HepG2 (cell line): ENCODE results near the gene CIDEA.

Experiments used
- AHR ChIP-seq: IDR thresholded peaks from 2 replicates; pipeline ENCODE4 v1.6.1; 2018; ENCODE audit warnings: missing genetic modification reagents, missing compliant biosample characterization
- FOXP1 ChIP-seq, 2 experiments: fragments of 450-650 bp in 1 of 2; IDR thresholded peaks; 2 replicates each; pipeline ENCODE4 v1.6.1; 2017 to 2018; ENCODE audit warnings: antibody characterized with exemption in 1 of 2
- STAT5B ChIP-seq: sonication (generic); formaldehyde crosslinking; IDR thresholded peaks from 2 replicates; pipeline ENCODE4 v1.4.0; 2020; ENCODE audit warnings: missing genetic modification reagents

GRCh38 chr18:12318857-12319256 is 64.7 kb downstream of the CIDEA start:
- TF ChIP-seq STAT5B, result no peak
- TF ChIP-seq AHR (CRISPR knock-in tag), result no peak
- TF ChIP-seq FOXP1 (IDR thresholded peaks at IDR 0.05), result no peak
- no peak for TF ChIP-seq FOXP1 (CRISPR knock-in tag; IDR thresholded peaks at IDR 0.05)
